Neuron (in vitro differentiated cells): Measurements from ENCODE around the gene PRMT6.

Source experiments
- H2AFZ ChIP-seq: one replicate; pipeline ENCODE4 v1.6.1; 2013; ENCODE audit warnings: low read depth, mild to moderate bottlenecking, inconsistent platforms, low read length, moderate library complexity
- H3K27me3 ChIP-seq: one replicate; pipeline ENCODE4 v1.6.1; 2013; ENCODE audit warnings: low read length; ENCODE audit not compliant: insufficient read depth
- H3K36me3 ChIP-seq: one replicate; pipeline ENCODE4 v1.6.1; 2013; ENCODE audit warnings: low read length; ENCODE audit not compliant: insufficient read depth
- H3K4me1 ChIP-seq: one replicate; pipeline ENCODE4 v1.6.1; 2013; ENCODE audit warnings: low read length; ENCODE audit not compliant: insufficient read depth
- H3K4me3 ChIP-seq: 2 replicates; pipeline ENCODE4 v1.5.1; 2013; ENCODE audit warnings: mild to moderate bottlenecking, low read length, moderate library complexity
- H3K9me3 ChIP-seq: one replicate; pipeline ENCODE4 v1.6.1; 2013; ENCODE audit warnings: low read length

Gene PRMT6

DNA sequence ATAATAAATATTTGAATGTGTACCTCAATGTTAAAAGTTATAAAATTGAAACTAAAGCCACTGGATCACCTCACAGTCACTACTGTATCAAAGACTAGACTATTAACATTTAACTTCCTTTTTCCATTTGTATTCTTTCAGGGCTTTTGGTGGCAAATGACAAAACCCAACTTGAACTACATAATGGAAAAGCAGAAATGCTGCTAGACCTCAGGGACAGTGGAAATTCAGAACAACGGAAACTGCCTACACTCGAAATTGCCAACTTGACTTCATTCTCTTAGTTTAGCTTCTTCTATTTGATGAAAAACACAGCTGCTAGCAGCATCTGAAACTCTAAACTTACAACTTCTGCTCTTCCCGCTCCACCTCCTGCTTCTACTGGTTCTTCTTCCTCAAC is 49.4 kb downstream of the PRMT6 start:
- Histone ChIP-seq H3K27me3 (no peaks in the 10 kb centered on the region), H3K9me3 (peaks cover 2% of the 10 kb centered on the region), H3K4me1 (peaks cover 20% of the 10 kb centered on the region), H3K4me3 (no peak overlapping the region), H3K36me3 (no peaks in the 10 kb centered on the region), H2AFZ (no peak overlapping the region)
